ENCODE measurements around the gene UTP11. TPM values are rescaled to one million over a fixed set of nuclear protein-coding genes. Genes with fewer than 3 reads are reported as not detected.

The UTP11 gene
- total RNA-seq, 1 donor from 2014 or later = 32.6 TPM

GRCh38 chr1:38000529-38001455 lies 11.7 kb upstream of the UTP11 start:
- intact Hi-C loops (cut with DNase I) = no loop called here
- ATAC-seq (peak; percentile 72), DNase-seq (ENCODE audit: low spot score) (no peak)

GRCh38 chr1:38003261-38004250 lies 9.0 kb upstream of the UTP11 start:
- intact Hi-C loops (cut with DNase I) = no loop called here
- ATAC-seq = no peak
- no peak for DNase-seq (ENCODE audit: low spot score)

GRCh38 chr1:38004284-38005108 lies 8.0 kb upstream of the UTP11 start:
- no peak for ATAC-seq
- DNase-seq (ENCODE audit: low spot score) = no peak
- intact Hi-C loops (cut with DNase I) = no loop called here

- DNase-seq (ENCODE audit: low spot score) = peak; percentile 73
- peak; percentile 13 for ATAC-seq
- intact Hi-C loops (cut with DNase I) = no loop called here
Observed at GRCh38 chr1:38005195-38006007, 7.1 kb upstream of the UTP11 start, which contains the start of gene FHL3. FHL3 (minus strand) TSS chr1:38005514; CDS start chr1:37999412, 6,102 bp downstream.

GRCh38 chr1:38006008-38006828 lies 6.3 kb upstream of the UTP11 start:
- ATAC-seq = peak; percentile 3
- intact Hi-C loops (cut with DNase I) = no loop called here
- DNase-seq (ENCODE audit: low spot score) = no peak

- ATAC-seq (no peak), DNase-seq (ENCODE audit: low spot score) (peak; percentile 28)
- intact Hi-C loops (cut with DNase I) = no loop called here
Observed at GRCh38 chr1:38009088-38009840, 3.3 kb upstream of the UTP11 start.

- intact Hi-C loops (cut with DNase I) = no loop called here
- DNase-seq (ENCODE audit: low spot score) = peak; percentile 38
- no peak for ATAC-seq
Observed at GRCh38 chr1:38009841-38010180, 2.7 kb upstream of the UTP11 start.

GRCh38 chr1:38013227-38013622 lies 691 bp downstream of the UTP11 start:
- ATAC-seq (no peak), DNase-seq (ENCODE audit: low spot score) (peak; percentile 36)
- intact Hi-C loops (cut with DNase I) = no loop called here

GRCh38 chr1:38014171-38014570 lies 1.6 kb downstream of the UTP11 start:
- no peak for DNase-seq (ENCODE audit: low spot score)
- intact Hi-C loops (cut with DNase I) = no loop called here

GRCh38 chr1:38014724-38015424 lies 2.3 kb downstream of the UTP11 start:
- intact Hi-C loops (cut with DNase I) = no loop called here
- ATAC-seq (no peak), DNase-seq (ENCODE audit: low spot score) (peak; percentile 45)

More at GRCh38 chr1:38014171-38014570, 1.6 kb downstream of the UTP11 start:
- ATAC-seq = no peak

- peak; percentile 47 for DNase-seq (ENCODE audit: low spot score)
- intact Hi-C loops (cut with DNase I) = no loop called here
- ATAC-seq = no peak
Observed at GRCh38 chr1:38015978-38016725, 3.6 kb downstream of the UTP11 start.

- ATAC-seq (no peak), DNase-seq (ENCODE audit: low spot score) (no peak)
- intact Hi-C loops (cut with DNase I) = no loop called here
Observed at GRCh38 chr1:38018864-38019343, 6.4 kb downstream of the UTP11 start.

- intact Hi-C loops (cut with DNase I) = loop anchor here (10.0 kb wide), 1 partner anchor 794 kb away; no protein-coding TSS in a partner anchor
- no peak for DNase-seq (ENCODE audit: low spot score)
- no peak for ATAC-seq
Observed at GRCh38 chr1:38020396-38020795, 7.9 kb downstream of the UTP11 start.

- ATAC-seq = no peak
- intact Hi-C loops (cut with DNase I) = loop anchor here (10.0 kb wide), 1 partner anchor 793 kb away; no protein-coding TSS in a partner anchor
- DNase-seq (ENCODE audit: low spot score) = no peak
Observed at GRCh38 chr1:38021969-38022368, 9.4 kb downstream of the UTP11 start.

GRCh38 chr1:38022810-38023209 lies 10.3 kb downstream of the UTP11 start:
- no peak for ATAC-seq
- intact Hi-C loops (cut with DNase I) = loop anchor here (10.0 kb wide), 1 partner anchor 792 kb away; no protein-coding TSS in a partner anchor
- no peak for DNase-seq (ENCODE audit: low spot score)

Data from sciatic nerve (tissue), 2 donors.